ENCODE measurements around the gene WDR89.

DNA sequence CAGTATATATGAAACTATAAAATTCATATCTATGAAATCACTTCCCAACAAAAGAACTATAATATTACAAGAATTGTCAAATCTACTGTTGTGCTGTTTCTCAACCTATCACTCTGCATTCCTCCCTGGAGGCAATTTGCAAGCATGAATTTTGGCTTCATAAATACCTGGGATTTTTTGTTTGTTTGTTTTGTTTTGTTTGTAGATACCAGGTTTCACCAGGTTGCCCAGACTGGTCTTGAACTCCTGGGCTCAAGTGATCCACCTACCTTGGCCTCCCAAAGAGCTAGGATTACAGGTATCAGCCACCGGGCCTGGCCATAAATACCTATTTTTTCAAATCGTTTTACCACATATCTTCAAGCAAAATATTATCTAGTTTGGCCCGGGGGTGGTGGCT is 47.5 kb upstream of the WDR89 start:
- TF ChIP-seq TAF1 (conservative IDR thresholded peaks at IDR 0.05) = no peak
- TF ChIP-seq GABPA (IDR thresholded peaks at IDR 0.05 in 1 of 2, conservative IDR thresholded peaks at IDR 0.05 in 1 of 2) = no peak
- no peak for TF ChIP-seq SP1 (IDR thresholded peaks at IDR 0.05)
- TF ChIP-seq, protein P1, sequence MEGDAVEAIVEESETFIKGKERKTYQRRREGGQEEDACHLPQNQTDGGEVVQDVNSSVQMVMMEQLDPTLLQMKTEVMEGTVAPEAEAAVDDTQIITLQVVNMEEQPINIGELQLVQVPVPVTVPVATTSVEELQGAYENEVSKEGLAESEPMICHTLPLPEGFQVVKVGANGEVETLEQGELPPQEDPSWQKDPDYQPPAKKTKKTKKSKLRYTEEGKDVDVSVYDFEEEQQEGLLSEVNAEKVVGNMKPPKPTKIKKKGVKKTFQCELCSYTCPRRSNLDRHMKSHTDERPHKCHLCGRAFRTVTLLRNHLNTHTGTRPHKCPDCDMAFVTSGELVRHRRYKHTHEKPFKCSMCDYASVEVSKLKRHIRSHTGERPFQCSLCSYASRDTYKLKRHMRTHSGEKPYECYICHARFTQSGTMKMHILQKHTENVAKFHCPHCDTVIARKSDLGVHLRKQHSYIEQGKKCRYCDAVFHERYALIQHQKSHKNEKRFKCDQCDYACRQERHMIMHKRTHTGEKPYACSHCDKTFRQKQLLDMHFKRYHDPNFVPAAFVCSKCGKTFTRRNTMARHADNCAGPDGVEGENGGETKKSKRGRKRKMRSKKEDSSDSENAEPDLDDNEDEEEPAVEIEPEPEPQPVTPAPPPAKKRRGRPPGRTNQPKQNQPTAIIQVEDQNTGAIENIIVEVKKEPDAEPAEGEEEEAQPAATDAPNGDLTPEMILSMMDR (IDR thresholded peaks at IDR 0.05; ENCODE audit: low read depth, low read length, missing input control) = no peak
- TF ChIP-seq YY1 (IDR thresholded peaks at IDR 0.05) = no peak
- TF ChIP-seq, protein P2, sequence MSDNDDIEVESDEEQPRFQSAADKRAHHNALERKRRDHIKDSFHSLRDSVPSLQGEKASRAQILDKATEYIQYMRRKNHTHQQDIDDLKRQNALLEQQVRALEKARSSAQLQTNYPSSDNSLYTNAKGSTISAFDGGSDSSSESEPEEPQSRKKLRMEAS (IDR thresholded peaks at IDR 0.05) = no peak
- TF ChIP-seq RAD21 (IDR thresholded peaks at IDR 0.05) = no peak
- no peak for TF ChIP-seq JUND (IDR thresholded peaks at IDR 0.05)
- TF ChIP-seq, protein P3, sequence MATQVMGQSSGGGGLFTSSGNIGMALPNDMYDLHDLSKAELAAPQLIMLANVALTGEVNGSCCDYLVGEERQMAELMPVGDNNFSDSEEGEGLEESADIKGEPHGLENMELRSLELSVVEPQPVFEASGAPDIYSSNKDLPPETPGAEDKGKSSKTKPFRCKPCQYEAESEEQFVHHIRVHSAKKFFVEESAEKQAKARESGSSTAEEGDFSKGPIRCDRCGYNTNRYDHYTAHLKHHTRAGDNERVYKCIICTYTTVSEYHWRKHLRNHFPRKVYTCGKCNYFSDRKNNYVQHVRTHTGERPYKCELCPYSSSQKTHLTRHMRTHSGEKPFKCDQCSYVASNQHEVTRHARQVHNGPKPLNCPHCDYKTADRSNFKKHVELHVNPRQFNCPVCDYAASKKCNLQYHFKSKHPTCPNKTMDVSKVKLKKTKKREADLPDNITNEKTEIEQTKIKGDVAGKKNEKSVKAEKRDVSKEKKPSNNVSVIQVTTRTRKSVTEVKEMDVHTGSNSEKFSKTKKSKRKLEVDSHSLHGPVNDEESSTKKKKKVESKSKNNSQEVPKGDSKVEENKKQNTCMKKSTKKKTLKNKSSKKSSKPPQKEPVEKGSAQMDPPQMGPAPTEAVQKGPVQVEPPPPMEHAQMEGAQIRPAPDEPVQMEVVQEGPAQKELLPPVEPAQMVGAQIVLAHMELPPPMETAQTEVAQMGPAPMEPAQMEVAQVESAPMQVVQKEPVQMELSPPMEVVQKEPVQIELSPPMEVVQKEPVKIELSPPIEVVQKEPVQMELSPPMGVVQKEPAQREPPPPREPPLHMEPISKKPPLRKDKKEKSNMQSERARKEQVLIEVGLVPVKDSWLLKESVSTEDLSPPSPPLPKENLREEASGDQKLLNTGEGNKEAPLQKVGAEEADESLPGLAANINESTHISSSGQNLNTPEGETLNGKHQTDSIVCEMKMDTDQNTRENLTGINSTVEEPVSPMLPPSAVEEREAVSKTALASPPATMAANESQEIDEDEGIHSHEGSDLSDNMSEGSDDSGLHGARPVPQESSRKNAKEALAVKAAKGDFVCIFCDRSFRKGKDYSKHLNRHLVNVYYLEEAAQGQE (IDR thresholded peaks at IDR 0.05) = no peak
- TF ChIP-seq, protein P4, sequence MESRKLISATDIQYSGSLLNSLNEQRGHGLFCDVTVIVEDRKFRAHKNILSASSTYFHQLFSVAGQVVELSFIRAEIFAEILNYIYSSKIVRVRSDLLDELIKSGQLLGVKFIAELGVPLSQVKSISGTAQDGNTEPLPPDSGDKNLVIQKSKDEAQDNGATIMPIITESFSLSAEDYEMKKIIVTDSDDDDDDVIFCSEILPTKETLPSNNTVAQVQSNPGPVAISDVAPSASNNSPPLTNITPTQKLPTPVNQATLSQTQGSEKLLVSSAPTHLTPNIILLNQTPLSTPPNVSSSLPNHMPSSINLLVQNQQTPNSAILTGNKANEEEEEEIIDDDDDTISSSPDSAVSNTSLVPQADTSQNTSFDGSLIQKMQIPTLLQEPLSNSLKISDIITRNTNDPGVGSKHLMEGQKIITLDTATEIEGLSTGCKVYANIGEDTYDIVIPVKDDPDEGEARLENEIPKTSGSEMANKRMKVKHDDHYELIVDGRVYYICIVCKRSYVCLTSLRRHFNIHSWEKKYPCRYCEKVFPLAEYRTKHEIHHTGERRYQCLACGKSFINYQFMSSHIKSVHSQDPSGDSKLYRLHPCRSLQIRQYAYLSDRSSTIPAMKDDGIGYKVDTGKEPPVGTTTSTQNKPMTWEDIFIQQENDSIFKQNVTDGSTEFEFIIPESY (IDR thresholded peaks at IDR 0.05) = no peak
- no peak for TF ChIP-seq RXRA (IDR thresholded peaks at IDR 0.05)

Data from liver (tissue), 3 donors.